BE2C (cell line): ENCODE data around the gene OPHN1.

ENCODE experiments used
- DNase-seq: peaks from one replicate; pipeline ENCODE4 v3.0.0-alpha.2; 2020
- H3K27me3 ChIP-seq: fragments of 250-450 bp; sonication (Bioruptor Pico); 2 replicates; pipeline ENCODE4 v1.5.1; 2020; ENCODE audit warnings: mild to moderate bottlenecking
- H3K36me3 ChIP-seq: fragments of 250-450 bp; sonication (Bioruptor Pico); 2 replicates; pipeline ENCODE4 v1.5.1; 2020; ENCODE audit warnings: mild to moderate bottlenecking
- H3K4me1 ChIP-seq: fragments of 250-450 bp; sonication (Bioruptor Pico); 2 replicates; pipeline ENCODE4 v1.5.1; 2020
- H3K4me3 ChIP-seq: 2 replicates; pipeline ENCODE4 v1.5.1; 2011; ENCODE audit warnings: low read depth, low read length
- H3K9me3 ChIP-seq: fragments of 250-450 bp; sonication (Bioruptor Pico); 2 replicates; pipeline ENCODE4 v1.5.1; 2020
- CTCF ChIP-seq: IDR thresholded peaks from 2 replicates; pipeline ENCODE4 v1.5.1; 2012; ENCODE audit warnings: mild to moderate bottlenecking, low read depth, low read length

OPHN1 gene

GRCh38 chrX:68372665-68373064 is 60.6 kb downstream of the OPHN1 start:
- no peak for DNase-seq
- no peak for TF ChIP-seq CTCF
- Histone ChIP-seq H3K27me3 (no peaks in the 10 kb centered on the region), H3K4me3 (no peak overlapping the region), H3K36me3 (no peaks in the 10 kb centered on the region), H3K4me1 (no peaks in the 10 kb centered on the region), H3K9me3 (no peaks in the 10 kb centered on the region)

GRCh38 chrX:68369559-68369958 is 63.7 kb downstream of the OPHN1 start:
- H3K9me3 ChIP-seq, result no peaks in the 10 kb centered on the region
- H3K4me3 ChIP-seq, result no peak overlapping the region
- H3K27me3 ChIP-seq, result no peaks in the 10 kb centered on the region
- no peaks in the 10 kb centered on the region for H3K36me3 ChIP-seq
- H3K4me1 ChIP-seq, result no peaks in the 10 kb centered on the region
- no peak for TF ChIP-seq CTCF
- no peak for DNase-seq

GRCh38 chrX:68365341-68365740 is 68.0 kb downstream of the OPHN1 start:
- Histone ChIP-seq H3K4me3 (no peak overlapping the region), H3K4me1 (no peaks in the 10 kb centered on the region), H3K9me3 (no peaks in the 10 kb centered on the region), H3K36me3 (no peaks in the 10 kb centered on the region), H3K27me3 (no peaks in the 10 kb centered on the region)
- no peak for TF ChIP-seq CTCF
- no peak for DNase-seq

- H3K27me3 ChIP-seq, result no peaks in the 10 kb centered on the region
- no peak for TF ChIP-seq CTCF
- H3K36me3 ChIP-seq, result no peaks in the 10 kb centered on the region
- H3K4me3 ChIP-seq, result no peak overlapping the region
- no peaks in the 10 kb centered on the region for H3K9me3 ChIP-seq
- no peaks in the 10 kb centered on the region for H3K4me1 ChIP-seq
- no peak for DNase-seq
Observed at GRCh38 chrX:68363984-68364383, 69.3 kb downstream of the OPHN1 start.

- Histone ChIP-seq H3K9me3 (no peaks in the 10 kb centered on the region), H3K36me3 (no peaks in the 10 kb centered on the region), H3K27me3 (no peaks in the 10 kb centered on the region), H3K4me3 (no peak overlapping the region), H3K4me1 (no peaks in the 10 kb centered on the region)
- no peak for DNase-seq
- no peak for TF ChIP-seq CTCF
Observed at GRCh38 chrX:68358679-68359078, 74.6 kb downstream of the OPHN1 start.

- H3K27me3 ChIP-seq, result no peaks in the 10 kb centered on the region
- no peak for DNase-seq
- H3K4me3 ChIP-seq, result no peak overlapping the region
- H3K4me1 ChIP-seq, result no peaks in the 10 kb centered on the region
- TF ChIP-seq CTCF, result no peak
- no peaks in the 10 kb centered on the region for H3K9me3 ChIP-seq
- H3K36me3 ChIP-seq, result no peaks in the 10 kb centered on the region
Observed at GRCh38 chrX:68355629-68355920, 77.7 kb downstream of the OPHN1 start.
